ENCODE data around the gene DCAF15.

DNA sequence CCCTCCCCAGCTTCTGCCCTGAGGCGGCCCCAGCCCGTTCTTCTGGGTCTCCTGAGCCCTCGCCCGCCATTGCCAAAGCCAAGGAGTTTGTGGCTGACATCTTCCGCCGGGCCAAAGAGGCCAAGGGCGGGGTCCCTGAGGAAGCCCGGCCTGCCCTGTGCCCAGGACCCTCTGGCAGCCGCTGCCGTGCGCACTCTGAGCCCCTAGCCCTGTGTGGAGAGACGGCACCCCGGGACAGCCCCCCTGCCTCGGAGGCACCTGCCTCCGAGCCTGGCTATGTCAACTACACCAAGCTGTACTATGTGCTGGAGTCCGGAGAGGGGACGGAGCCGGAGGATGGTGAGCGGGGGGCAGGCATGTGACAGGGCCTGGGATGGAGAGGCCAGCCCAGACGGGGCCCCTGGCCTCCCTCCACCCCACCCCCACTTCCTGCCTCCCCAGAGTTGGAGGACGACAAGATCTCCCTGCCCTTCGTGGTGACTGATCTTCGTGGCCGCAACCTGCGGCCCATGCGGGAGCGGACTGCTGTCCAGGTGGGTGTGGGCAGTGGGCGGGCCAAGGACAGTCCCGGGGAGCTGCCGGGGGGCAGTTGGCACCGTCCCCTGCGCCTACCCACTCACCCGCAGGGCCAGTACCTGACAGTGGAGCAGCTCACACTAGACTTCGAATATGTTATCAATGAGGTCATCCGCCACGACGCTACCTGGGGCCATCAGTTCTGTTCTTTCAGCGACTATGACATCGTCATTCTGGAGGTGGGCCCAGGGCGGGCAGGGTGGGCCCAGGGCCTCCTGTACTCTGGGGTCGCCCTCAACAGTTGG lies 7.0 kb downstream of the DCAF15 start:
- TF ChIP-seq CTCF (IDR thresholded peaks at IDR 0.05) (no peak), POLR2A (IDR thresholded peaks at IDR 0.05) (no peak)
